HEK293 (cell line): ENCODE results near the gene COQ10A.

Experiments
- CTCF ChIA-PET: fragments of 350-600 bp; formaldehyde crosslinking; extraction: SDS; loops from one replicate; lab custom pipeline; 2021; ENCODE audit warnings: antibody characterized with exemption; lab: Yijun Ruan, JAX
- POLR2A ChIA-PET: fragments of 300-600 bp; formaldehyde crosslinking; extraction: SDS; loops from one replicate; lab custom pipeline; 2020; ENCODE audit warnings: antibody characterized with exemption, inconsistent platforms; lab: Yijun Ruan, JAX
- H3K27ac ChIP-seq: fragments of 200-500 bp; sonication (Bioruptor generic); 2 replicates; pipeline ENCODE4 v1.5.1; 2014; ENCODE audit warnings: low read depth, low read length, control low read depth, inconsistent platforms; ENCODE audit errors: extremely low read depth
- H3K36me3 ChIP-seq, 2 experiments: fragments of 200-500 bp in 1 of 2; sonication (Bioruptor generic) in 1 of 2; 1 replicate in 1 of 2; 2 replicates in 1 of 2; pipeline ENCODE4 v1.5.1; 2014 to 2017; ENCODE audit warnings: inconsistent platforms in 2 of 2, low read length in 2 of 2; ENCODE audit not compliant: control insufficient read depth in 2 of 2, insufficient read depth in 1 of 2
- H3K4me1 ChIP-seq: fragments of 200-500 bp; sonication (Bioruptor generic); 2 replicates; pipeline ENCODE4 v1.5.1; 2014; ENCODE audit warnings: mild to moderate bottlenecking, low read length, inconsistent platforms; ENCODE audit not compliant: control insufficient read depth, insufficient read depth
- H3K4me3 ChIP-seq: 2 replicates; pipeline ENCODE4 v1.5.1; 2011; ENCODE audit warnings: low read depth, mild to moderate bottlenecking, control low read depth, low read length, moderate library complexity
- H3K9me3 ChIP-seq: fragments of 200-500 bp; sonication (Bioruptor generic); 2 replicates; pipeline ENCODE4 v1.5.1; 2014; ENCODE audit warnings: low read depth, low read length, inconsistent platforms; ENCODE audit not compliant: control insufficient read depth, insufficient read depth
- AEBP2 ChIP-seq: fragments of 450-650 bp; formaldehyde crosslinking; IDR thresholded peaks from 2 replicates; pipeline ENCODE4 v1.5.1; 2016; ENCODE audit warnings: missing biosample characterization, missing genetic modification characterization, borderline replicate concordance
- GLI2 ChIP-seq: fragments of 450-650 bp; formaldehyde crosslinking; IDR thresholded peaks from 2 replicates; pipeline ENCODE4; 2017; ENCODE audit warnings: missing biosample characterization, missing genetic modification characterization, low read depth, borderline replicate concordance
- GLIS2 ChIP-seq: fragments of 450-650 bp; formaldehyde crosslinking; IDR thresholded peaks from 2 replicates; pipeline ENCODE4 v1.5.1; 2016; ENCODE audit warnings: missing biosample characterization, missing genetic modification characterization
- MYNN ChIP-seq: fragments of 450-650 bp; formaldehyde crosslinking; IDR thresholded peaks from 2 replicates; pipeline ENCODE4 v1.5.1; 2016; ENCODE audit warnings: missing biosample characterization, missing genetic modification characterization, borderline replicate concordance
- MZF1 ChIP-seq: fragments of 450-650 bp; formaldehyde crosslinking; IDR thresholded peaks from 2 replicates; pipeline ENCODE4 v1.5.1; 2017; ENCODE audit warnings: missing biosample characterization, missing genetic modification characterization, borderline replicate concordance
- OSR2 ChIP-seq: fragments of 450-650 bp; formaldehyde crosslinking; IDR thresholded peaks from 2 replicates; pipeline ENCODE4 v1.5.1; 2016; ENCODE audit warnings: missing biosample characterization, missing genetic modification characterization
- SALL2 ChIP-seq: fragments of 450-650 bp; formaldehyde crosslinking; IDR thresholded peaks from 2 replicates; pipeline ENCODE4 v1.5.0; 2017; ENCODE audit warnings: missing biosample characterization, mild to moderate bottlenecking, missing genetic modification characterization, borderline replicate concordance
- ZBTB10 ChIP-seq: fragments of 450-650 bp; formaldehyde crosslinking; IDR thresholded peaks from 2 replicates; pipeline ENCODE4 v1.5.1; 2016; ENCODE audit warnings: missing biosample characterization, missing genetic modification characterization
- ZBTB11 ChIP-seq: fragments of 450-650 bp; formaldehyde crosslinking; conservative IDR thresholded peaks from 2 replicates; pipeline ENCODE4 v1.5.1; 2016; ENCODE audit warnings: low read depth, missing biosample characterization, missing genetic modification characterization
- ZBTB6 ChIP-seq: fragments of 450-650 bp; formaldehyde crosslinking; IDR thresholded peaks from 2 replicates; pipeline ENCODE4 v1.5.1; 2017; ENCODE audit warnings: missing biosample characterization, missing genetic modification characterization
- ZFP41 ChIP-seq: fragments of 450-650 bp; formaldehyde crosslinking; IDR thresholded peaks from 2 replicates; pipeline ENCODE4 v1.5.1; 2016; ENCODE audit warnings: missing biosample characterization, missing genetic modification characterization, borderline replicate concordance
- ZNF26 ChIP-seq: fragments of 450-650 bp; formaldehyde crosslinking; IDR thresholded peaks from 2 replicates; pipeline ENCODE4 v1.5.1; 2016; ENCODE audit warnings: missing biosample characterization, missing genetic modification characterization
- ZNF354C ChIP-seq: fragments of 450-650 bp; formaldehyde crosslinking; IDR thresholded peaks from 2 replicates; pipeline ENCODE4 v1.5.1; 2016; ENCODE audit warnings: missing biosample characterization, missing genetic modification characterization, low read depth, borderline replicate concordance
- ZNF366 ChIP-seq: fragments of 450-650 bp; formaldehyde crosslinking; conservative IDR thresholded peaks from 2 replicates; pipeline ENCODE4 v1.5.1; 2016; ENCODE audit warnings: missing biosample characterization, missing genetic modification characterization
- ZNF391 ChIP-seq: fragments of 450-650 bp; formaldehyde crosslinking; IDR thresholded peaks from 2 replicates; pipeline ENCODE4 v1.5.1; 2016; ENCODE audit warnings: low read depth, missing biosample characterization, missing genetic modification characterization, borderline replicate concordance
- ZNF404 ChIP-seq: fragments of 450-650 bp; formaldehyde crosslinking; IDR thresholded peaks from 2 replicates; pipeline ENCODE4 v1.5.1; 2017; ENCODE audit warnings: missing biosample characterization, missing genetic modification characterization
- ZNF558 ChIP-seq: fragments of 450-650 bp; formaldehyde crosslinking; IDR thresholded peaks from 2 replicates; pipeline ENCODE4 v1.5.1; 2016; ENCODE audit warnings: missing biosample characterization, missing genetic modification characterization
- ZNF585B ChIP-seq: fragments of 450-650 bp; formaldehyde crosslinking; IDR thresholded peaks from 2 replicates; pipeline ENCODE4 v1.5.1; 2016; ENCODE audit warnings: missing biosample characterization, missing genetic modification characterization
- ZNF596 ChIP-seq: fragments of 450-650 bp; IDR thresholded peaks from 2 replicates; pipeline ENCODE4 v1.5.0; 2018; ENCODE audit warnings: missing biosample characterization, mild to moderate bottlenecking, missing genetic modification characterization, moderate library complexity
- ZNF621 ChIP-seq: fragments of 450-650 bp; formaldehyde crosslinking; IDR thresholded peaks from 2 replicates; pipeline ENCODE4 v1.5.1; 2017; ENCODE audit warnings: missing biosample characterization, missing genetic modification characterization
- ZNF747 ChIP-seq: fragments of 450-650 bp; formaldehyde crosslinking; IDR thresholded peaks from 2 replicates; pipeline ENCODE4 v1.5.1; 2016; ENCODE audit warnings: missing biosample characterization, missing genetic modification characterization
- ZNF768 ChIP-seq: fragments of 450-650 bp; formaldehyde crosslinking; IDR thresholded peaks from 2 replicates; pipeline ENCODE4 v1.5.1; 2018; ENCODE audit warnings: missing biosample characterization, mild to moderate bottlenecking, missing genetic modification characterization
- ZNF777 ChIP-seq: fragments of 450-650 bp; formaldehyde crosslinking; IDR thresholded peaks from 2 replicates; pipeline ENCODE4 v1.5.1; 2017; ENCODE audit warnings: missing biosample characterization, missing genetic modification characterization, borderline replicate concordance
- ZNF785 ChIP-seq: fragments of 450-650 bp; formaldehyde crosslinking; IDR thresholded peaks from 2 replicates; pipeline ENCODE4 v1.5.1; 2016; ENCODE audit warnings: missing biosample characterization, missing genetic modification characterization
- ZSCAN23 ChIP-seq: fragments of 450-650 bp; formaldehyde crosslinking; IDR thresholded peaks from 2 replicates; pipeline ENCODE4 v1.5.1; 2016; ENCODE audit warnings: missing biosample characterization, missing genetic modification characterization

Gene COQ10A

GRCh38 chr12:56282030-56282429, 15.3 kb downstream of the COQ10A start:
- TF ChIP-seq ZNF585B (tag by site-specific recombination), result no peak
- no peak for TF ChIP-seq ZBTB11
- no peak for TF ChIP-seq GLI2 (tag by site-specific recombination)
- TF ChIP-seq ZNF354C (tag by site-specific recombination), result no peak
- no peak for TF ChIP-seq ZFP41 (tag by site-specific recombination)
- no peak for TF ChIP-seq GLIS2 (tag by site-specific recombination)
- TF ChIP-seq OSR2 (tag by site-specific recombination), result no peak
- TF ChIP-seq MZF1, result no peak
- TF ChIP-seq ZBTB10 (tag by site-specific recombination), result no peak
- TF ChIP-seq SALL2, result no peak
- no peak for TF ChIP-seq ZNF621 (tag by site-specific recombination)
- no peak for TF ChIP-seq ZNF777 (tag by site-specific recombination)
- no peak for TF ChIP-seq AEBP2
- no peak for TF ChIP-seq ZNF558 (tag by site-specific recombination)
- TF ChIP-seq ZNF26 (tag by site-specific recombination), result no peak
- TF ChIP-seq MYNN (tag by site-specific recombination), result no peak
- Histone ChIP-seq H3K4me1 (no peaks in the 10 kb centered on the region), H3K36me3 (peaks cover 77 to 85% of the 10 kb centered on the region in 2 experiments), H3K9me3 (no peaks in the 10 kb centered on the region), H3K4me3 (no peak overlapping the region), H3K27ac (no peak overlapping the region)
- CTCF ChIA-PET, result interaction anchor here (1.0 to 1.7 kb wide), 2 partner anchors 15 to 196 kb away, joined by 3 read pairs; partner anchors contain the start of gene COQ10A
- POLR2A ChIA-PET, result no interaction called here

GRCh38 chr12:56282579-56282978, 15.8 kb downstream of the COQ10A start:
- Histone ChIP-seq H3K9me3 (no peaks in the 10 kb centered on the region), H3K4me1 (no peaks in the 10 kb centered on the region), H3K4me3 (no peak overlapping the region), H3K36me3 (peaks cover 76 to 84% of the 10 kb centered on the region in 2 experiments), H3K27ac (no peak overlapping the region)
- POLR2A ChIA-PET, result no interaction called here
- CTCF ChIA-PET, result interaction anchor here (0.9 to 1.7 kb wide), 2 partner anchors 16 to 24 kb away, joined by 3 to 4 read pairs; partner anchors contain the start of genes ANKRD52 and COQ10A
- no peak for TF ChIP-seq MZF1
- no peak for TF ChIP-seq ZNF366 (tag by site-specific recombination)
- no peak for TF ChIP-seq ZNF404 (tag by site-specific recombination)
- no peak for TF ChIP-seq ZNF768 (tag by site-specific recombination)
- no peak for TF ChIP-seq ZNF391
- TF ChIP-seq ZNF747, result no peak
- TF ChIP-seq ZNF596 (tag by site-specific recombination), result no peak
- TF ChIP-seq ZNF785 (tag by site-specific recombination), result no peak
- no peak for TF ChIP-seq ZSCAN23 (tag by site-specific recombination)
- no peak for TF ChIP-seq ZBTB6 (tag by site-specific recombination)
